ENCODE data around the gene PHF2. TPM values are rescaled to one million over a fixed set of nuclear protein-coding genes. Genes with fewer than 3 reads are reported as not detected.

The PHF2 gene
- polyA plus RNA-seq, 3 donors: 0.40 to 16.0 (median 0.97) TPM

DNA sequence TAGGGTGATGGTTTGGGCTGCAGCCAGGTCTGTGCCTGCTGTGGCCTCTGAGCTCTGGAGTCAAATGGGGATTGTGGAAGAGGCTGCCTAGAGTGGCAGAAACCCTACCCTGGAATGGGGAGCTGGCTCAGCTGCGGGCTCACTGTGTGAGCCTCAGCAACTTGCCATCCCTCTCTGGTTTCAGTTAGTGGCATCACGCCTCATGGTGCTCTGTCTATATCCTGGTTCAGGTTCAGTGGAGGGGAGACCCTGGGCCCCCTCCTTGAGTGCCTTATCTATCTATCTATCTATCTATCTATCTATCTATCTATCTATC, 132.6 kb downstream of the PHF2 start:
- H3K27ac Mint-ChIP-seq: no peak overlapping the region
- Histone ChIP-seq H3K27me3 (ENCODE audit: control insufficient read depth in 2 of 2, insufficient read depth in 2 of 2, low read length in 2 of 2) (peaks cover 0 to 2% of the 10 kb centered on the region in 2 donors), H3K4me1 (ENCODE audit: control insufficient read depth in 1 of 2, insufficient read depth in 2 of 2, low read length in 2 of 2) (no peaks in the 10 kb centered on the region), H3K9me3 (replicated peaks in 1 of 2; ENCODE audit: control insufficient read depth in 1 of 2, insufficient read depth in 1 of 2, low read length in 2 of 2) (peaks cover 0 to 10% of the 10 kb centered on the region in 2 donors), H3K27ac (ENCODE audit: low read depth in 1 of 2, low read length in 2 of 2) (no peak overlapping the region), H2AFZ (ENCODE audit: insufficient read depth, low read depth, low read length, poor library complexity, severe bottlenecking) (no peak overlapping the region), H3K79me2 (ENCODE audit: insufficient read depth, low read length) (no peaks in the 10 kb centered on the region), H3K36me3 (replicated peaks in 1 of 2; ENCODE audit: control insufficient read depth in 1 of 2, insufficient read depth in 2 of 2, low read length in 2 of 2) (no peaks in the 10 kb centered on the region), H3K4me2 (replicated peaks; ENCODE audit: extremely low read depth, low read length, poor library complexity, severe bottlenecking) (no peak overlapping the region), H3K4me3 (replicated peaks in 1 of 3; ENCODE audit: low read depth in 2 of 3, low read length in 3 of 3) (no peak overlapping the region), H3K9ac (ENCODE audit: insufficient read depth, low read length, poor library complexity, severe bottlenecking) (no peak overlapping the region), H4K20me1 (ENCODE audit: insufficient read depth, low read length) (no peaks in the 10 kb centered on the region)
- H3K36me3 Mint-ChIP-seq: no peaks in the 10 kb centered on the region
- no peak for DNase-seq
- H3K4me3 Mint-ChIP-seq: no peak overlapping the region
- no peaks in the 10 kb centered on the region for H3K4me1 Mint-ChIP-seq
- 100% methylated on average over 1 of the region's 2 CpGs for WGBS (ENCODE audit: insufficient coverage)
- intact Hi-C loops (cut with micrococcal nuclease): no loop called here
- H3K9me3 Mint-ChIP-seq: peaks cover 7 to 19% (median 17%) of the 10 kb centered on the region in 7 donors
- H3K27me3 Mint-ChIP-seq (ENCODE audit: low read depth in 3 of 3): peaks cover 6 to 7% (median 6%) of the 10 kb centered on the region in 3 donors
- TF ChIP-seq, protein P1, sequence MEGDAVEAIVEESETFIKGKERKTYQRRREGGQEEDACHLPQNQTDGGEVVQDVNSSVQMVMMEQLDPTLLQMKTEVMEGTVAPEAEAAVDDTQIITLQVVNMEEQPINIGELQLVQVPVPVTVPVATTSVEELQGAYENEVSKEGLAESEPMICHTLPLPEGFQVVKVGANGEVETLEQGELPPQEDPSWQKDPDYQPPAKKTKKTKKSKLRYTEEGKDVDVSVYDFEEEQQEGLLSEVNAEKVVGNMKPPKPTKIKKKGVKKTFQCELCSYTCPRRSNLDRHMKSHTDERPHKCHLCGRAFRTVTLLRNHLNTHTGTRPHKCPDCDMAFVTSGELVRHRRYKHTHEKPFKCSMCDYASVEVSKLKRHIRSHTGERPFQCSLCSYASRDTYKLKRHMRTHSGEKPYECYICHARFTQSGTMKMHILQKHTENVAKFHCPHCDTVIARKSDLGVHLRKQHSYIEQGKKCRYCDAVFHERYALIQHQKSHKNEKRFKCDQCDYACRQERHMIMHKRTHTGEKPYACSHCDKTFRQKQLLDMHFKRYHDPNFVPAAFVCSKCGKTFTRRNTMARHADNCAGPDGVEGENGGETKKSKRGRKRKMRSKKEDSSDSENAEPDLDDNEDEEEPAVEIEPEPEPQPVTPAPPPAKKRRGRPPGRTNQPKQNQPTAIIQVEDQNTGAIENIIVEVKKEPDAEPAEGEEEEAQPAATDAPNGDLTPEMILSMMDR (IDR thresholded peaks at IDR 0.05): no peak

DNA sequence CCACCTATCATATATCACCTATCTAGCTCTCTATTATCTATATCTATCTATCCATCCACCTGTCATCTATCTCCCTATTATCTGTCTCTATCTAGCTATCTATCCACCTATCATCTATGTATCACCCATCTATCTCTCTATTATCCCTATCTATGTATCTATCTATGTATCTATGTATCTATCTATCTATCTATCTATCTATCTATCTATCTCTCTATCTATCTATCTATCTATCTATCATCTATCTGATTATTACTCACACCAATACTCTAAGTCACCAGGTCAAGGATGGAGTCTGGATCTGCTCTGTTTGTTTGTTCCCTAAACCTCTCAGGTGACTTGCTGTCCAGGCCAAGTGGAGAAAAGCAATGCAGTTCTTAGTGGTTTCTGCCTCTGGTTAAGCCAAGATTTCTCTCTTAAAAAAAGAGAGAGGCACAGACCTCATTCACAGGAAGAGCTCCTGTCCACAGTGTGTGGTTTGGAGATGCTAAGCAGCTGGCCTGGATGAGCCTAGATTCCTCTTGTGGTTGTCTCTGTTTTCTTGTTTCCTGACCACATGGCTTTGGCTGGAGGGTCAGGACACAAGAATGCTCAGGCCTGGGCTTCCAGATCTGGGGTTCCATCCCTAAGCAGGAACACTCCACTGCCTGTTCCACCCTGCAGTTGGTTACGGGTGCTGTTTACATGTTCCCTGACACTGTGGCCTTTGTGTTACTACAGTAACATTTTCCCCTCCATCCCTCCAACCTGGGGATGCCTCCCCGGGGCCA, 133.4 kb downstream of the PHF2 start:
- Histone ChIP-seq H3K9ac (ENCODE audit: insufficient read depth, low read length, poor library complexity, severe bottlenecking) (no peak overlapping the region), H2AFZ (ENCODE audit: insufficient read depth, low read depth, low read length, poor library complexity, severe bottlenecking) (no peak overlapping the region), H3K27ac (ENCODE audit: low read depth in 1 of 2, low read length in 2 of 2) (no peak overlapping the region), H3K4me1 (ENCODE audit: control insufficient read depth in 1 of 2, insufficient read depth in 2 of 2, low read length in 2 of 2) (no peaks in the 10 kb centered on the region), H3K9me3 (replicated peaks in 1 of 2; ENCODE audit: control insufficient read depth in 1 of 2, insufficient read depth in 1 of 2, low read length in 2 of 2) (peaks cover 0 to 10% of the 10 kb centered on the region in 2 donors), H3K4me2 (replicated peaks; ENCODE audit: extremely low read depth, low read length, poor library complexity, severe bottlenecking) (no peak overlapping the region), H4K20me1 (ENCODE audit: insufficient read depth, low read length) (no peaks in the 10 kb centered on the region), H3K79me2 (ENCODE audit: insufficient read depth, low read length) (no peaks in the 10 kb centered on the region), H3K4me3 (replicated peaks in 1 of 3; ENCODE audit: low read depth in 2 of 3, low read length in 3 of 3) (no peak overlapping the region), H3K27me3 (ENCODE audit: control insufficient read depth in 2 of 2, insufficient read depth in 2 of 2, low read length in 2 of 2) (peaks cover 0 to 2% of the 10 kb centered on the region in 2 donors), H3K36me3 (replicated peaks in 1 of 2; ENCODE audit: control insufficient read depth in 1 of 2, insufficient read depth in 2 of 2, low read length in 2 of 2) (no peaks in the 10 kb centered on the region)
- no peak overlapping the region for H3K27ac Mint-ChIP-seq
- H3K27me3 Mint-ChIP-seq (ENCODE audit: low read depth in 3 of 3): peaks cover 4 to 8% (median 8%) of the 10 kb centered on the region in 3 donors
- intact Hi-C loops (cut with micrococcal nuclease): no loop called here
- H3K36me3 Mint-ChIP-seq: no peaks in the 10 kb centered on the region
- no CpG with 5 or more reads among the region's 2 CpGs for WGBS (ENCODE audit: insufficient coverage)
- TF ChIP-seq, protein P1 (IDR thresholded peaks at IDR 0.05): no peak
- no peak for DNase-seq
- peaks cover 5 to 19% (median 12%) of the 10 kb centered on the region in 7 donors for H3K9me3 Mint-ChIP-seq
- H3K4me3 Mint-ChIP-seq: no peak overlapping the region
- H3K4me1 Mint-ChIP-seq: no peaks in the 10 kb centered on the region

Measured in CD14-positive monocyte (primary cell).